Activated T-helper 1 cell treated with Interleukin-2 at 50 U/mL for 16 hours (primary cell): ENCODE data around the gene PTGES.
"Not testable (repeated sequence)": the region's sequence is repeated elsewhere in the genome, so short reads cannot be mapped to it uniquely, and the experiment has no call there.

Experiments
- DNase-seq: peaks from one replicate; pipeline ENCODE4 v3.0.0-alpha.2; 2020; ENCODE audit warnings: low read depth

Gene PTGES

DNA sequence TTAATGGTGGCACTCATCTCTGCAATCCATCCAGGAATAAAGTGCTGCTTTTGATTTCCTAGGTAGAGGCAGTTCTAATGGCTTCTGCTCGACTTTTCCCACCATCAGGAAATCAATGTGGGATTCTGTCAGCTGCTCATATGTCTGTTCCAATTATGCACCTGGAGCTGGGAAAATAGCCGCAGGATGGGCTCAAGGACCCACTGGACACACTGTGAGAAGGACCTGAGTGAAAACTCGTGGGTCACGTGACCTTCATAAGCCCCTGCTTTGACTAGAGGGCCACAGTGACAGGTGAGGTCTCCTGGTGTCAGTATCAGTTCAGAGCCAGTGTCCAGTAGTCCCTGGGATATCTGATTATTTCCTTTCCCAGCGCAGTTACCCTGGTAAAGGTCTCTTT is 17.9 kb upstream of the PTGES start:
- DNase-seq = no peak

DNA sequence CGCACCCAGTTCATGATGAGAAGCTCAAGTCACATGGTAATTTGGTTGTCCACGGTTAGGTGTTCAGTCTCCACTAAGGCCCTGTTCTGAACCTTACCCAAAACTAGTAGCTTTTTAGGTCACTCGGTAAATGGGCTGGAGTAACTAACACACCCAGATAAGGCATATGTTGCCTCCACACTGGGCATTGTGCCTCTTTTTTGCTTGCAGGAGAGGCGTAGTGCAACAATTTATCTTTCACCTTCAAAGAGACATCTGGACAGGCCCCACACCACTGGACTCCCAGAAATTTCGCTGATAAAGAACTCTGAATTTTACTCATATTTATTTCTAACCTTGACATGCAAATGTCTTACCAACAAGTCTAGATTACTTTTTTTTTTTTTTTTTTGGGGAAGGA is 16.8 kb upstream of the PTGES start:
- no peak for DNase-seq

DNA sequence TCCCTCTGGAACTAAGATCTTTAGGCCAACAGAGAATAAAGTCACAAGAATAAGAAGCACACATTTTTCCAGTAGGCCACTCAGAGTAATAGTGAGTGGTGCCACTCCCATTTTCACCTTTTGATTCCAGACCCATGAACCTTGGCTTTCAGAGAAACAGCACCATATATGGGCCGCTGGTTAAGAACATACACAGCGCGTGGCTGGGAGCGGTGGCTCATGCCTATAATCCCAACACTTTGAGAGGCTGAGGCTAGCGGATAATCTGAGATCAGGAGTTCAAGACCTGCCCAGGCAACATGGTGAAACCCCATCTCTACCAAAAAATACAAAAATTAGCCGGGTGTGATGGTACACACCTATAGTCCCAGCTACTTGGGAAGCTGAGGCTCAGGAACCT is 15.6 kb upstream of the PTGES start:
- no peak for DNase-seq

DNA sequence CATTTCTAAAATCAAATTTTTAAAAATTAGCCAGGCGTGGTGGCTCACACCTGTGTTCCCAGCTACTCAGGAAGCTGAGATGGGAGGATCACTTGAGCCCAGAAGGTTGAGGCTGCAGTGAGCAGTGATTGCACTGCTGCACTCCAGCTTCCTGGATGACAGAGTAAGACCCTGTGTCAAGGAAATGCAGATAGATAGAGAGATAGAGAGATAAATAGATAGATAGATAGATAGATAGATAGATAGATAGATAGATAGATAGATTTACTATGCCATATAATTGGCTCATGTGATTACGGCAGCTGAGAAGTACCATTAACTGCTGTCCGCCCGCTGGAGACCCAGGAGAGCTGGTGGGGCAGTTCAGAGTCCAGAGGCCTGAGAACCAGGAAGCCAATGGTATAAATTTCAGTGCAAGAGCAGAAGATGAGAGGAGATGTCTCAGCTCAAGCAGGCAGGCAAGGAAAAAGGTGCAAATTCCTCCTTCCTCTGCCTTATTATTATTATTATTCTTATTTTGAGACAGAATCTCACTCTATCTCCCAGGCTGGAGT is 13.0 kb upstream of the PTGES start:
- DNase-seq = no peak

DNA sequence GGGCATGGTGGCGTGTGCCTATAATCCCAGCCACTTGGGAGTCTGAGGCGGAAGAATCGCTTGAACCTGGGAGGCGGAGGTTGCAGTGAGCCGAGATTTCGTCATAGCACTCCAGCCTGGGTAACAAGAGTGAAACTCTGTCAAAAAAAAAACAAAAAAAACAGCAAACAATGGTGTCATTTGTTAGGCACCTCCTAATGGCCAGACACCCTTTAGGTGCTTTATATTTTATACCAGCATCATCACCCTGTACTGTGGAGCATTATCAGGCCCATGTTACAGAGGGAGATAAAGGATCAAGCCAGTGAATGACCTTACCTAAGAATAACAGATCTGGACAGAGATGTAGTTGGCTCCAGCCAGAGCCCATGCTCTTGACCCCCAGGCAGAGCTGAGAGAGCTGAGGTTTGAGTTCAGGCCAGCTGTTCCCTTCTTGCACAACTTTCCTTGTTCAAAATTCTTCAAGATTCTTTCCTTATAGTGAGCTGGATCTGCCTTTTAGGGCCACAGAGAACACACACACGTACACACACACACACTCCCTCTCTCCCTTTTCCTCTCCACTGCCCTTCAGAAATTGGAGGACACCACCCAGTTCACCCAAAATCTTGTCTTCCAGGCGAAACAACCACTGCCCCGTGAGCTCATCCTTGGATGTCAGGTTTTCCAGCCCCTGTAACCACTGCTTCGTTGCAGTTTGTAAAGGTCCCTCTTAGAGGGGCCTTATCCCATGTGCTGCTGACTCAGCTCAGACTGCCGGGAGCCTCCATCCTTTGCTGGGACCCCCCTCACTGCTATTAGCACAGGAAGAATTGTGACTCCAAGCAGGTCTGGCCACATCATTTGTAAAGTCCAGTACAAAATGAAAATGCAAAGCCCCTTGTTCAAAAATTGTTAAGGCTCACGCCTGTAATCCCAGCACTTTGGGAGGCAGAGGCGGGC is 10.4 kb upstream of the PTGES start:
- no peak for DNase-seq

DNA sequence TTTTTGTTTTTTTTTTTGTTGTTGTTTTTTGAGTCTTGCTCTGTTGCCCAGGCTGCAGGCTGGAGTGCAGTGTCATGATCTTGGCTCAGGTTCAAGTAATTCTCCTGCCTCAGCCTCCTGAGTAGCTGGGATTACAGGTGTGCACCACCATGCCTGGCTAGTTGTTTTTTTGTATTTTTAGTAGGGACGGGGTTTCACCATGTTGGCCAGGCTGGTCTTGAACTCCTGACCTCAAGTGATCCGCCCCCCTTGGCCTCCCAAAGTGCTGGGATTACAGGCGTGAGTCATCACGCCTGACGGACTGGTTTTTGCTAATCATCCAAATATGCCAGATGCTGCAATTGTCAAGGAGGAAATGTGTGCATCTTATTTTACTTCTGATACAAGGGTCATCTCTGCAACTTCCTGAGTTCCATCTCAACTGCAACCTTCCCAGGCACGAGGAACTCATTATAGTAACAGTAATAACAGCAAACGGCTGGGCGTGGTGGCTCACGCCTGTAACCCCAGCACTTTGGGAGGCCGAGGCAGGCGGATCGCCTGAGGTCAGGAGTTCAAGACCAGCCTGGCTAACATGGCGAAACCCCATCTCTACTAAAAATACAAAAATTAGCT is 9.6 kb upstream of the PTGES start:
- DNase-seq = not testable (repeated sequence)

DNA sequence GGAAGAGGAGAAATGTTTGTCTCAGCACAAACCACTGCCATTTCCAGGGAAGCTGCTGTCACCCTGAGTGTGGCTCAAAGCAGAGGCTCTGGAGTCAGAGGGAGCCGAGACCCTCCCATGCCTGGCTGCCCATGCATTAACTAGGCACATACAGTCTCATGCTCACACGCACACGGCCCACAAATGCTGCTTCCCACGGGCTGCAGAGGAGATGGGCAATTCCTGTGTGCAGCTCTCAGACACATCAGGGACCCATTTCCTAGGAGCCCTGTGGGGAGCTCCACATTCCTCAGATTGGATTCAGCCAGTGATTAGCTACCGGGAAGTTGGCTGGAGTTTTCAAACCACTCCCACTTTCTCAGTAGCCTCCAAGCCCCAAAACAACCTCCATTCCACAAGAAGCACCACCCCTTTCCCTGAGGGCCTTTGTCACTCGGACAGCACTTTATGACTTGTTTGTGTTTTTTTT is 9.1 kb upstream of the PTGES start:
- DNase-seq = no peak

DNA sequence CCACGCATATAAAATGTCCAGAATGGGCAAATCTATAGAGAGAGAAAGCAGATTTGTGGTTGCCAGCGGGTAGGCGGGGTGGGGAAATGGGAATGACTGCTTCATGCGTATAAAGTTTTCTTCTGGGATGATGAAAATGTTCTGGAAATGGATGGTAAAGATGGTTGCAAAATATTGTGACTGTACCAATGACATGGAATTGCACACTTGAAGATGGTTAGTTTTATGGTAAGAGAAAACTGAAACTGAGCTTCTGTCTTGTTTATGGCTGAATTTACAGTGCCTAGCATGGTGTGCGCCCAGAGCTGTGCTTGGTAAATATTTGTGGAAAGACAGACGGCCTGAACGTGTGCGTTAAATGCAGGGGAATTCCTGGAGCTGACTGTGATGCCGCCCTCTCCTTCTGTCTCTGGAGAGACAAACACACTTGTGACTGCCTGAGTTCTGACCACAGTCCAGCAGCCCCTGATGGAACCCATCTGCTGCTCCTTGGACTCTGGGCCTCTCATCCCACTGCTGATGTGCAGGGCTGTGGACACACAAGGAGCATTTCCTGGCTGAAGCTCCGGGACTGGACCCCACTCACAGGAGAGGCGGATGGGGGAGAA is 8.6 kb upstream of the PTGES start:
- no peak for DNase-seq

DNA sequence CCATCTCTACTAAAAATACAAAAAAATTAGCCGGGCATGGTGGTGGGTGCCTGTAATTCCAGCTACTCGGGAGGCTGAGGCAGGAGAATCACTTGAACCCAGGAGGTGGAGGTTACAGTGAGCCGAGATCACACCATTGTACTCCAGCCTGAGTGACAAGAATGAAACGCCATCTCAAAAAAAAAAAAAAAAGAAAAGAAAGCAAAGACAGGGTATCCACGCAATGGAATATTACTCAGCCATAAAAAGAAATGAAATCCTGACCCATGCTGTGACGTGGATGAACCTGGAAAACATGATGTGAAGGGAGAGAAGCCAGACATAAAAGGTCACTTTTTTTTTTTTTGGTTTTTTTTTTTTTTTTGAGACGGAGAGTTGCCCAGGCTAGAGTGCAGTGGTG is 7.9 kb upstream of the PTGES start:
- DNase-seq = not testable (repeated sequence)

DNA sequence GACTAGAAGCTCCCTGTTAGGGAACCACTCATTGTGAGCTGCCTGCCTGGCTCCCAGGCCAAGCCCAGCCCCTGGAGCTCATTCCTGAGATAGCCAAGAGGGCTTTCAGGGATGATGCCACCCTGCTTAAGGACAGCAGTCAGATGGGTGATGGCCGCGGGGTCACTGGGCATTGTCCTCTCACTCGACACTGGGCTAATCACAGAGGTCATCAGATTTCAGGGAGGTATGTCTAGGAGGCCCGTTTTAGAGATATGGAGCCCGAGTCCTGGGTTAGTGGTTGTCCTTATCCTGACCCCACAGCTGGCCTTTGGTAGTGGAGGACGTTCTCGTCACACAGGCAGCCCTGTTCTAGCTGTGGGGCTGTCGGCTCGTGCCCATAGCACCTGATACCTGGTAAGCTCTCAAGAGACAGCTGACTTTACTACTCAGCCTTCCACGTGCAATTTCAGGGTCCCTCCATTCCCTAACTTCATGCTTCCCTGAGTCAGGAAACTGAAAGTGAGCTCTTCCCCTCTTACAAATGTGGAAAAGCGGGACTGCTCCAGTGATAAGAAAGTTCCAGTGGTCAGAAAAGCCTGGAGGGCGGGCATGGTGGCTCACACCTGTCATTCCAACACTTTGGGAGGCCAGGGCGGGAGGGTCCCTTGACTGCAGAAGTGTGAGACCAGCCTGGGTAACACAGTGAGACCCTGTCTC is 7.1 kb upstream of the PTGES start:
- DNase-seq = no peak

DNA sequence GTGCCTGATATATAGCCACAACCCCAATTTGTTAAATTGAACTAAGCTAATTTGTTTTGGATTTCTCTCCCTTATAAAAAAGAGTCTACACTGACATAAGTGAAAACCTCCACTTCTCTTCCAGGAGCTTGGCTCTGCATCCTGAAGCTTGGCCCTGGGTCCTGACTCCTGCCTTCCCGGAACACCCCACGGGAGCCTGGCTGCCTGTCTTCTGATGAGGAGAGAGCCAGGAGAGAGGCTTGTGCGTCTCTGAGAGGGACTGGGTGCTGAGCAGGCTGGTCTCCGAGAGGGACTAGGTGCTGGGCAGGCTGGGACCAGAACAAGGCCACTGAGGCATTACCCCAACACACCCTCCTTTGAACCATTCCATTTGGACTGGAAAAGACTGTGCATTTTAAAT is 6.5 kb upstream of the PTGES start:
- DNase-seq = no peak

DNA sequence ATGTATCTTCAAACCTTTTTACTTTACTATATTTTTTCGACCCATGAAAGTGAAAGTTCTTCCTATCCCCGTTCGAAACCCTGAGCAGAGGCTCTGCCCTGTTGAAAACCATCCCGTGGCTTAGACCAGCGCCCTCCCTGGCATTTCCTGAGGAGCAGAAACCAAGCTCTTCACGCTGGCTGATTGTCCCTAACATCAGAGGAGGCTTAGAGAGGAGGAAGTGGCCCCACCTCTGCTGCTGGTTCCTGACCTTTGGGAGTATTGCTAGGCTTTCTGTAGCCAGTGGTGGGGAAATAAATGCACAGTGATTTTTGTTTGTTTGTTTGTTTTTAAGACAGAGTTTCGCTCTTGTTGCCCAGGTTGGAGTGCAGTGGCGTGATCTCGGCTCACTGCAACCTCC is 4.2 kb upstream of the PTGES start:
- DNase-seq = no peak

DNA sequence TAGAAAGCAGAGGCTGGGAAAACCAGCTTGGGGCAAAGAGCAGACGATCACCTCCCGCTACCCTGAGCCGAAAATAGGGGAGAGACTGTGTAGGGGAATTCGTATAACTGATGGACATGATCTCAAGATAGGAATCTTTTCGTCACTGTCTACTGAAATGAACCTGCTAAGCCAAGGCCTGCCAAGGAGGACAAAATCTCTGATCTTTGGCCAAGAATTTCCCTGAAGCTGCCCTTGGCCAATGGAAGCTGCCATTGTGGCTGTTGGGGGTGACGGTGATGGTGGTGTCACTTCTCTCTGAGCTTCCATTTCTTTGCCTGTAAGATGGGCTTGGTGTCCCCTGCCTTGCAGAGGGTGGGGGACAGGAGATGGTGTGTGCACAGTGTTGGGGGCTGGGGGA is 3.3 kb upstream of the PTGES start:
- DNase-seq = no peak

DNA sequence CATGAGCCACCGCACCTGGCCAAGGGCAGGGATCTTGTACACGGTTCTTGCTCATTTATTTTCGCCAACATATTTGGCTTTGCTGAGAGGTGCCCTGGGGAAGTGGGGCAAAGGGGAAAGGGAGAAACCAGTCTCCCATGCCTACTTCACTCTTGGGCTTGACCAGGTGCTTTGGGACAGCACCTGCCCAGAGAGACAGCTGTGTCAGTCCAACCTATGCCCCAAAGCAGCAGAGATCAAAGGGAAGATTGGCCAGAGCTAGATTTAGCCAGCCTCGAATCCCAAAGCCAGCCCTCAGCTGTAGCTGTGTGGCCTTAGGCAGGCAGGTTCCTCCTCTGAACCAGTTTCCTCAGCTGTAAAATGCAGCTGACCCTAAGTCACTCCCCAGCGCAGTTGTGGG is 2.3 kb upstream of the PTGES start:
- DNase-seq = no peak

DNA sequence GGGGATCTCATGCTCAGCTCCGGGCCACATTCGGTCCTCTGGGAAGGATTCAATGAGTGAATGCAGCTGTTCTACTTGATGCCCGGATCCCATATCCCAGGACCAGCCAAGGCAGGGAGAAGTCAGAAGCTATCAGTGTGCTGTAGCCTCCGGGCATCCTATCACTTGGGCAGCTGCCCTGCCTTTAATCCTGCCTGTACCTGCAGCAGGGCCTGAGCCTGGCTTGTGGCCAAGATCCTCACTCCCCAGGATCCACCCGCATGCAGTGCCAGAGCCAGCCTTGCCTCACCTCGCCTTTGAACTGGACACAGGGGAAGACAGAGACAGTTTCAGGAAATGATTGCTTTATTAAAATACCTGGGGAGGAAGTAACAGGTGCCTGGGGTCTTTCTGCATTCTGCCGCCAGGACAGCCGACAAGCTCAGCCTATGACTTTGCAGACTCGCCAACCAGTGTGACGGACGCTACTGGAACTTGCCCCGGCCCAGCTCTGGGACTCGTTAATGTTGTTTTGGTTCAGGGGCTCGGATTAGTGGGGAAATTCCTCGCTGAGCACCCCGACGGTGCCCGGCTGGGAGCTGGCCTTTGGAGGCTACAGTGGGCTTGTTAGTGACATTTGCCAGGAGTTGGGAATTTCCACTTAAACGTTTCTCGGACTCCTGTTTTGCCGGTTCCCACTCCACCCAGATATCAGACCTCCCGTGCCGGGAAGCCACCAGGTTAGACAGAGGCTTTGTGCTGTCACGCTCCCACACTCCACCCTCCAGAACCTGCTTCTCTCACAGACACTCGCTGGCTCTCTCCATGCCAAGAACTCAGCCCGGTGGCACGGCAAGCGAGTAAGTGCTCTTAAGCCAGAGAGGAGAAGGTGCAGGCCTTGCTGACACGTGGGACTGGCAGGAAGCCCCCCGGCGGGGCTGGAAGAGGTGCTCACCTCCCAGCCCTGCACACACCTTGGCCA is 721 bp downstream of the PTGES start:
- no peak for DNase-seq

DNA sequence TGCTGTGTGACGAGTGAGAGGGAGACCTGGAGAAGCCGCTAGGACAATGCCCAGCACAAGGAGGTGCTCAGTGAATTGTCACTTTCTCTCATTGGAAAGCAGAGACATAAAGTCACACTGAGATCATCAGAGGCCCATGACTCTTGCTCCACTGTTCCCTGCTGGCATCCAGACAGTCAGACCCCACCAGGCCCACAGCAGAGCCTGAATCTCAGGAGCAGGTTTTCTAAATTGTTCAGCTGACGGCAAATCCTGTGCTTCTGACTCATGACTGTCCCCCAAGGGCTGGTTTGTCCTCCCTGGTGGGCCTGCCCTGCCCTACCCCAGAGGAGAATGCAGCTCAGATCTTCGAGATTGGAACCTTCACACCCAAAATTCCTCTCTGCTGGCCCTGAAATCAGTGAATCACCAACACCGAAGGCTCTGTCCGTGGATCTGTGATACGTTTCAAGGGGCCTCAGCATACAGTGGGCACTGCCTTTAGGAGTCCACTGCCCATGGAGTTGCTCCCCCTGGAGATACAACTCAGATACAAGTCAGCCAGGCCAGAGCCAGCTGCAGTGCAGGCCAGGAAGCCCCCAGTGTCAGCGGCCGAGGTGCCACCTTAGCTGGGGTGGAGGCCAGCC is 2.7 kb downstream of the PTGES start:
- DNase-seq = no peak

DNA sequence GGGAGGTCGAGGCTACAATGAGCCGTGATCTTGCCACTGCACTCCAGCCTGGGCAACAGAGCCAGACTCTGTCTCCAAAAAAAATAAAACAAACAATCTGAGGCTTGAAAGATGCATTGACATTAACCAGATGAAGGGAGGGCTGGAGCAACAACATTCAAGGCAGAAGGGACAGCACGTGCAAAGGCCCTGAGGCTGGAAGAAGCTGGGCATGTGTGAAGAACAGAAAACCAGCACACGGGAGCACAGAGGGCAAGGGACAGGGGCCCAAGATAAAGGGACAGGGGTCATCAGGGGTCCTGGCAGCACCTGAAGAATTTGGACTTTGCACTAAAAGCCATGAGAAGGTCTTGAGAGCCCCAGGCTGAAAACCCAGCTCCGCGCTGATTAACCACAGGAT is 3.3 kb downstream of the PTGES start:
- DNase-seq = no peak

DNA sequence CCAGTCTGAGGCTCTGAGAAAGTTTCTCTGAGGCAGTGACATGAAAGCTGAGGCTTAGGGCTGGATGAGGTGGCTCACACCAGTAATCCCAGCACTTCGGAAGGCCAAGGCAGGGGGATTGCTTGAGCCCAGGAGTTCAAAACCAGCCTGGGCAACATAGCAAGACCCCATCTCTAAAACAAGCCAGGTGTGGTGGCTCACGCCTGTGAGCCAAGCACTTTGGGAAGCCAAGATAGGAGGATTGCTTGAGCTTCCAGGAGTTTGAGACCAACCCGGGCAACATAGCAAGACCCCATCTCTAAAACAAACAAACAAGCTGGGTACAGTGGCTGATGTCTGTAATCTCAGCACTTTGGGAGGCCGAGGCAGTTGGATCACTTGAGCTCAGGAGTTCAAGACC is 3.8 kb downstream of the PTGES start:
- not testable (repeated sequence) for DNase-seq

DNA sequence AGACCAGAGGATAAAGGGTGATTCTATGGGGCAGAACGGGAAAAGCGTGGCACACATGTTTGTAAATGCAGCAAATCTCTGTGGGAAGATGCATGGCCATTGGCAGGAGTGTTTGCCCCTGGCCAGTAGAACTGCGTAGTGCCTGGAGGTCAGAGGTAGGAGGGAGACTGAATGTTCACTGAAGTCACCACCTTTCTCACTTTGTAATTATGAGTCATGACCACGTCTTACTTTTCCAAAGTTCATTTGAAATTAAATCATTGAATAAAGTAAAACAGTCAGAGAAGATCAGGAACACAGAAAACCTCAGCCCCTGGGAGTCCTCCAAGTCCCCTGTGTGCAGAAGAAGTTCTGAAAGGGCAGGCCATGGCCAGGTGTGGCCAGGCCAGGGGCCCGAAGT is 4.6 kb downstream of the PTGES start:
- no peak for DNase-seq

DNA sequence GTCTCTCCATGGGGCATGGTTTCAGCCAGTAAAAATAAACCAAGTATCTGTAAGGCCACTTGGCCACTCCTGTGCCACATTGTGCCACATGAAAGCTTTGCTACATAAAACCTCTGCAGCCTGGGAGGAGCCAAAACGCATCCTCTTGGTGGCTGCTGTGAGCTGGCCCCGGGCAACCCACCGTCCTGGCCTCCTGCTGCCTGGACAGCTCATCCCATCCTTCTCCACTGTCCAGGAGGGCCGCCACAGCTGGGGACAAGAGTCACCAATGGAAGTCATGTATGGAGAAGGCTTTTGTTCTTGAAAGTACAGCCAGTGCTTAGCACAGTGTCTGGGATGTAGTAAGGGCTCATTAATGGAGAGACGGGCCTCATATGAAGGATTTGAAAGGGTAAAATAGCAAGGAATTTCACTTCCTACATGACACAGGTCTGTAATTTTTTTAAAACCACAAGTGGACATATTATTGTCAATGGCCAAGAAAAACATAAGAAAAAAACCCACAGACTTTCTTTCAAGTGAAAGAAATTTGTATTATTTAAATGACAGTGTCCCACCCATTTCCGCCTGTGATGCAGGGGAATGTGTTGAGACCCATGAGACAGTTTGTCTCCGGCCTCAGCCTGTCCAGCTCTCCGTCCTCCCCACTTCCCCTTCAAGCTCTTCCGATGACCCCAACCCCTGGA is 6.6 kb downstream of the PTGES start:
- no peak for DNase-seq
